Measurements from ENCODE around the gene MFSD12. TPM values are rescaled to one million over a fixed set of nuclear protein-coding genes. Genes with fewer than 3 reads are reported as not detected.
A peak's percentile ranks its signal among the peaks of the same experiment; 100 is the strongest.

The MFSD12 gene
- total and polyA plus RNA-seq, 2 experiments from 2014 or later, result 35.3 to 91.1 TPM

GRCh38 chr19:3593156-3593555 lies 35.8 kb upstream of the MFSD12 start:
- peaks cover 3% of the 10 kb centered on the region; the same call in 2 of the 3 replicates for H3K36me3 Mint-ChIP-seq (ENCODE audit: low read depth)
- H3K9me2 ChIP-seq (ENCODE audit: insufficient read depth), result no peaks in the 10 kb centered on the region
- no peak overlapping the region for H2AFZ ChIP-seq
- no peak overlapping the region for H3K27ac Mint-ChIP-seq
- no peak overlapping the region for H3K27ac ChIP-seq (ENCODE audit: low read depth)
- peaks cover 6% of the 10 kb centered on the region; the same call in 1 of the 2 replicates for H3F3A ChIP-seq (replicated peaks; ENCODE audit: low read depth)
- no peak overlapping the region for H3K4me2 ChIP-seq
- H3K27me3 ChIP-seq (ENCODE audit: insufficient read depth), result peaks cover 10% of the 10 kb centered on the region
- no peak overlapping the region for H3K4me3 Mint-ChIP-seq
- peaks cover 17% of the 10 kb centered on the region for H3K9me3 Mint-ChIP-seq
- H3K36me3 ChIP-seq (ENCODE audit: insufficient read depth), result no peaks in the 10 kb centered on the region
- no peaks in the 10 kb centered on the region for H3K4me1 ChIP-seq (ENCODE audit: insufficient read depth)
- no peaks in the 10 kb centered on the region for H4K20me1 ChIP-seq (replicated peaks; ENCODE audit: insufficient read depth)
- no peaks in the 10 kb centered on the region for H3K79me2 ChIP-seq (replicated peaks; ENCODE audit: insufficient read depth)
- DNase-seq (ENCODE audit: low spot score), result peak; percentile 75
- ATAC-seq, result peak; percentile 95
- no peak overlapping the region for H3K4me3 ChIP-seq
- TF ChIP-seq, protein P1, sequence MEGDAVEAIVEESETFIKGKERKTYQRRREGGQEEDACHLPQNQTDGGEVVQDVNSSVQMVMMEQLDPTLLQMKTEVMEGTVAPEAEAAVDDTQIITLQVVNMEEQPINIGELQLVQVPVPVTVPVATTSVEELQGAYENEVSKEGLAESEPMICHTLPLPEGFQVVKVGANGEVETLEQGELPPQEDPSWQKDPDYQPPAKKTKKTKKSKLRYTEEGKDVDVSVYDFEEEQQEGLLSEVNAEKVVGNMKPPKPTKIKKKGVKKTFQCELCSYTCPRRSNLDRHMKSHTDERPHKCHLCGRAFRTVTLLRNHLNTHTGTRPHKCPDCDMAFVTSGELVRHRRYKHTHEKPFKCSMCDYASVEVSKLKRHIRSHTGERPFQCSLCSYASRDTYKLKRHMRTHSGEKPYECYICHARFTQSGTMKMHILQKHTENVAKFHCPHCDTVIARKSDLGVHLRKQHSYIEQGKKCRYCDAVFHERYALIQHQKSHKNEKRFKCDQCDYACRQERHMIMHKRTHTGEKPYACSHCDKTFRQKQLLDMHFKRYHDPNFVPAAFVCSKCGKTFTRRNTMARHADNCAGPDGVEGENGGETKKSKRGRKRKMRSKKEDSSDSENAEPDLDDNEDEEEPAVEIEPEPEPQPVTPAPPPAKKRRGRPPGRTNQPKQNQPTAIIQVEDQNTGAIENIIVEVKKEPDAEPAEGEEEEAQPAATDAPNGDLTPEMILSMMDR (conservative IDR thresholded peaks at IDR 0.05; ENCODE audit: low read depth in 2 of 2), result peak; percentile 51 to 70
- TF ChIP-seq EZH2 (IDR thresholded peaks at IDR 0.05; ENCODE audit: low read depth, unreplicated experiment) (no peak), ZNF462 (CRISPR knock-in tag; IDR thresholded peaks at IDR 0.05) (no peak), EZH2phosphoT487 (IDR thresholded peaks at IDR 0.05; ENCODE audit: unreplicated experiment) (no peak), POLR2AphosphoS5 (IDR thresholded peaks at IDR 0.05; ENCODE audit: low read depth) (no peak)
- TF ChIP-seq, protein P2, sequence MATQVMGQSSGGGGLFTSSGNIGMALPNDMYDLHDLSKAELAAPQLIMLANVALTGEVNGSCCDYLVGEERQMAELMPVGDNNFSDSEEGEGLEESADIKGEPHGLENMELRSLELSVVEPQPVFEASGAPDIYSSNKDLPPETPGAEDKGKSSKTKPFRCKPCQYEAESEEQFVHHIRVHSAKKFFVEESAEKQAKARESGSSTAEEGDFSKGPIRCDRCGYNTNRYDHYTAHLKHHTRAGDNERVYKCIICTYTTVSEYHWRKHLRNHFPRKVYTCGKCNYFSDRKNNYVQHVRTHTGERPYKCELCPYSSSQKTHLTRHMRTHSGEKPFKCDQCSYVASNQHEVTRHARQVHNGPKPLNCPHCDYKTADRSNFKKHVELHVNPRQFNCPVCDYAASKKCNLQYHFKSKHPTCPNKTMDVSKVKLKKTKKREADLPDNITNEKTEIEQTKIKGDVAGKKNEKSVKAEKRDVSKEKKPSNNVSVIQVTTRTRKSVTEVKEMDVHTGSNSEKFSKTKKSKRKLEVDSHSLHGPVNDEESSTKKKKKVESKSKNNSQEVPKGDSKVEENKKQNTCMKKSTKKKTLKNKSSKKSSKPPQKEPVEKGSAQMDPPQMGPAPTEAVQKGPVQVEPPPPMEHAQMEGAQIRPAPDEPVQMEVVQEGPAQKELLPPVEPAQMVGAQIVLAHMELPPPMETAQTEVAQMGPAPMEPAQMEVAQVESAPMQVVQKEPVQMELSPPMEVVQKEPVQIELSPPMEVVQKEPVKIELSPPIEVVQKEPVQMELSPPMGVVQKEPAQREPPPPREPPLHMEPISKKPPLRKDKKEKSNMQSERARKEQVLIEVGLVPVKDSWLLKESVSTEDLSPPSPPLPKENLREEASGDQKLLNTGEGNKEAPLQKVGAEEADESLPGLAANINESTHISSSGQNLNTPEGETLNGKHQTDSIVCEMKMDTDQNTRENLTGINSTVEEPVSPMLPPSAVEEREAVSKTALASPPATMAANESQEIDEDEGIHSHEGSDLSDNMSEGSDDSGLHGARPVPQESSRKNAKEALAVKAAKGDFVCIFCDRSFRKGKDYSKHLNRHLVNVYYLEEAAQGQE (IDR thresholded peaks at IDR 0.05; ENCODE audit: unreplicated experiment), result no peak
- TF ChIP-seq, protein P3, sequence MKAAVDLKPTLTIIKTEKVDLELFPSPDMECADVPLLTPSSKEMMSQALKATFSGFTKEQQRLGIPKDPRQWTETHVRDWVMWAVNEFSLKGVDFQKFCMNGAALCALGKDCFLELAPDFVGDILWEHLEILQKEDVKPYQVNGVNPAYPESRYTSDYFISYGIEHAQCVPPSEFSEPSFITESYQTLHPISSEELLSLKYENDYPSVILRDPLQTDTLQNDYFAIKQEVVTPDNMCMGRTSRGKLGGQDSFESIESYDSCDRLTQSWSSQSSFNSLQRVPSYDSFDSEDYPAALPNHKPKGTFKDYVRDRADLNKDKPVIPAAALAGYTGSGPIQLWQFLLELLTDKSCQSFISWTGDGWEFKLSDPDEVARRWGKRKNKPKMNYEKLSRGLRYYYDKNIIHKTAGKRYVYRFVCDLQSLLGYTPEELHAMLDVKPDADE (IDR thresholded peaks at IDR 0.05), result no peak
- peaks cover 6% of the 10 kb centered on the region for H3K27me3 Mint-ChIP-seq (ENCODE audit: insufficient read depth, low read depth, poor library complexity)
- H3K4me1 Mint-ChIP-seq, result no peaks in the 10 kb centered on the region

Measured in GM23338 (cell line).